Right lung (tissue), 5 donors: ENCODE results near the gene VPREB3. TPM values are rescaled to one million over a fixed set of nuclear protein-coding genes. Genes with fewer than 3 reads are reported as not detected.

ENCODE experiments used
- DNase-seq, 2 donors: peaks; one replicate each; pipeline ENCODE4 v3.0.0-alpha.2; 2013
- polyA plus RNA-seq, 5 donors: library from polyadenylated mRNA; unstranded; fragments of 120-200 nt; gene quantifications; one replicate each; pipeline versions ENCODE4 v1.2.1 to v1.2.3, GENCODE V29; 2013; ENCODE audit warnings: inconsistent platforms in 1 of 5, low replicate concordance in 1 of 5; ENCODE audit not compliant: insufficient read length in 5 of 5, insufficient read depth in 1 of 5

Gene VPREB3
- polyA plus RNA-seq, 5 donors = 0.61 to 0.91 (median 0.76) TPM; not detected in 2

- DNase-seq = no peak
Measured at GRCh38 chr22:23783265-23784150, 29.3 kb upstream of the VPREB3 start.

GRCh38 chr22:23782703-23783102 lies 28.5 kb upstream of the VPREB3 start:
- DNase-seq = no peak

- no peak for DNase-seq
Measured at GRCh38 chr22:23782252-23782651, 28.0 kb upstream of the VPREB3 start.

- DNase-seq = no peak
Measured at GRCh38 chr22:23781511-23782183, 27.4 kb upstream of the VPREB3 start.

GRCh38 chr22:23781065-23781464 lies 26.8 kb upstream of the VPREB3 start:
- DNase-seq = no peak

- DNase-seq = no peak
Measured at GRCh38 chr22:23780146-23780748, 26.0 kb upstream of the VPREB3 start.

GRCh38 chr22:23779731-23780130 lies 25.5 kb upstream of the VPREB3 start:
- no peak for DNase-seq

GRCh38 chr22:23779083-23779482 lies 24.9 kb upstream of the VPREB3 start:
- no peak for DNase-seq

- no peak for DNase-seq
Measured at GRCh38 chr22:23778577-23778900, 24.3 kb upstream of the VPREB3 start.

GRCh38 chr22:23777776-23778576 lies 23.8 kb upstream of the VPREB3 start:
- DNase-seq = no peak

- no peak for DNase-seq
Measured at GRCh38 chr22:23775779-23776375, 21.7 kb upstream of the VPREB3 start.

- DNase-seq = no peak
Measured at GRCh38 chr22:23774922-23775436, 20.8 kb upstream of the VPREB3 start.

- DNase-seq = no peak
Measured at GRCh38 chr22:23774114-23774921, 20.1 kb upstream of the VPREB3 start.

- no peak for DNase-seq
Measured at GRCh38 chr22:23773483-23774113, 19.4 kb upstream of the VPREB3 start.

- no peak for DNase-seq
Measured at GRCh38 chr22:23772649-23773473, 18.6 kb upstream of the VPREB3 start, which contains the start of gene MMP11. MMP11 (plus strand) TSS chr22:23772849; CDS start chr22:23772871, 22 bp downstream.

GRCh38 chr22:23772315-23772648 lies 18.1 kb upstream of the VPREB3 start:
- DNase-seq = no peak

- DNase-seq = no peak
Measured at GRCh38 chr22:23769321-23769965, 15.2 kb upstream of the VPREB3 start.
